ENCODE data around the gene AUP1. TPM values are rescaled to one million over a fixed set of nuclear protein-coding genes. Genes with fewer than 3 reads are reported as not detected.

AUP1 gene
- total RNA-seq, 1 donor from 2014 or later, result 117 TPM

- no peak for TF ChIP-seq CTCF (IDR thresholded peaks at IDR 0.05; ENCODE audit: unreplicated experiment)
- Mint-ChIP-seq H3K27ac (ENCODE audit: unreplicated experiment) (peak overlapping the region; percentile 57), H3K27me3 (ENCODE audit: unreplicated experiment) (peaks cover 17% of the 10 kb centered on the region), H3K36me3 (ENCODE audit: low read depth, unreplicated experiment) (no peaks in the 10 kb centered on the region), H3K9me3 (ENCODE audit: unreplicated experiment) (no peaks in the 10 kb centered on the region), H3K4me1 (ENCODE audit: unreplicated experiment) (peaks cover 43% of the 10 kb centered on the region), H3K4me3 (ENCODE audit: unreplicated experiment) (no peak overlapping the region)
- DNase-seq (ENCODE audit: low spot score), result no peak
These were observed 29.1 kb upstream of the AUP1 start for GRCh38 chr2:74558284-74559230.

GRCh38 chr2:74556831-74557370 is 27.4 kb upstream of the AUP1 start:
- peaks cover 43% of the 10 kb centered on the region for H3K4me1 Mint-ChIP-seq (ENCODE audit: unreplicated experiment)
- no peak for TF ChIP-seq CTCF (IDR thresholded peaks at IDR 0.05; ENCODE audit: unreplicated experiment)
- no peak overlapping the region for H3K27ac Mint-ChIP-seq (ENCODE audit: unreplicated experiment)
- DNase-seq (ENCODE audit: low spot score), result no peak
- H3K36me3 Mint-ChIP-seq (ENCODE audit: low read depth, unreplicated experiment), result peaks cover 5% of the 10 kb centered on the region
- H3K4me3 Mint-ChIP-seq (ENCODE audit: unreplicated experiment), result no peak overlapping the region
- peaks cover 13% of the 10 kb centered on the region for H3K27me3 Mint-ChIP-seq (ENCODE audit: unreplicated experiment)
- no peaks in the 10 kb centered on the region for H3K9me3 Mint-ChIP-seq (ENCODE audit: unreplicated experiment)

GRCh38 chr2:74556159-74556558 is 26.7 kb upstream of the AUP1 start:
- Mint-ChIP-seq H3K27me3 (ENCODE audit: unreplicated experiment) (peaks cover 8% of the 10 kb centered on the region), H3K4me3 (ENCODE audit: unreplicated experiment) (no peak overlapping the region), H3K9me3 (ENCODE audit: unreplicated experiment) (no peaks in the 10 kb centered on the region), H3K27ac (ENCODE audit: unreplicated experiment) (no peak overlapping the region), H3K4me1 (ENCODE audit: unreplicated experiment) (peaks cover 35% of the 10 kb centered on the region), H3K36me3 (ENCODE audit: low read depth, unreplicated experiment) (peaks cover 10% of the 10 kb centered on the region)
- no peak for DNase-seq (ENCODE audit: low spot score)
- TF ChIP-seq CTCF (IDR thresholded peaks at IDR 0.05; ENCODE audit: unreplicated experiment), result no peak

- Mint-ChIP-seq H3K4me3 (ENCODE audit: unreplicated experiment) (peak overlapping the region; percentile 95), H3K4me1 (ENCODE audit: unreplicated experiment) (peaks cover 33% of the 10 kb centered on the region), H3K27ac (ENCODE audit: unreplicated experiment) (no peak overlapping the region), H3K27me3 (ENCODE audit: unreplicated experiment) (peaks cover 6% of the 10 kb centered on the region), H3K9me3 (ENCODE audit: unreplicated experiment) (no peaks in the 10 kb centered on the region), H3K36me3 (ENCODE audit: low read depth, unreplicated experiment) (peaks cover 11% of the 10 kb centered on the region)
- TF ChIP-seq CTCF (IDR thresholded peaks at IDR 0.05; ENCODE audit: unreplicated experiment), result no peak
- no peak for DNase-seq (ENCODE audit: low spot score)
These were observed 26.2 kb upstream of the AUP1 start for GRCh38 chr2:74555610-74556103.
